ENCODE data around the gene SRXN1.

GRCh38 chr20:658731-659291 lies 5.8 kb upstream of the SRXN1 start:
- TF ChIP-seq SIN3A (IDR thresholded peaks at IDR 0.05; ENCODE audit: borderline replicate concordance, insufficient read depth, low read length), result no peak
- TF ChIP-seq TAF1 (IDR thresholded peaks at IDR 0.05; ENCODE audit: borderline replicate concordance, insufficient read depth, low read length), result no peak
- TF ChIP-seq REST (IDR thresholded peaks at IDR 0.05; ENCODE audit: insufficient read depth in 1 of 2, low read depth in 2 of 2, low read length in 2 of 2), result no peak
